Psoas muscle (tissue), 8 donors: Measurements from ENCODE around the gene GRPEL2. TPM values are rescaled to one million over a fixed set of nuclear protein-coding genes. Genes with fewer than 3 reads are reported as not detected.

Experiments used
- ATAC-seq, 4 donors: fragments of 200-7000 bp; cut with Tn5 transposase; one replicate each; pipeline ENCODE4 v1.9.1; 2020; ENCODE audit warnings: moderate library complexity in 3 of 4, mild to moderate bottlenecking in 2 of 4
- DNase-seq, 2 donors: peaks; one replicate each; pipeline ENCODE4 v3.0.0-alpha.2; 2020
- H3K27ac ChIP-seq: fragments of 200-600 bp; one replicate; pipeline ENCODE4 v1.8.0; 2022
- H3K27me3 ChIP-seq, 3 donors: fragments of 200-600 bp in 1 of 3; one replicate each; pipeline versions ENCODE4 v1.6.1 to v1.8.0; 2013 to 2022; ENCODE audit warnings: low read length in 2 of 3, mild to moderate bottlenecking in 2 of 3, moderate library complexity in 1 of 3; ENCODE audit not compliant: insufficient read depth in 3 of 3
- H3K36me3 ChIP-seq, 2 donors: fragments of 200-600 bp in 1 of 2; one replicate each; pipeline versions ENCODE4 v1.6.1 to v1.8.0; 2013 to 2022; ENCODE audit warnings: low read depth in 1 of 2, mild to moderate bottlenecking in 1 of 2, moderate library complexity in 1 of 2; ENCODE audit not compliant: insufficient read depth in 1 of 2
- H3K4me1 ChIP-seq: fragments of 200-600 bp; one replicate; pipeline ENCODE4 v1.8.0; 2022
- H3K4me3 ChIP-seq: fragments of 200-600 bp; one replicate; pipeline ENCODE4 v1.8.0; 2022; ENCODE audit warnings: mild to moderate bottlenecking
- H3K9me3 ChIP-seq: fragments of 200-600 bp; one replicate; pipeline ENCODE4 v1.8.0; 2022
- CTCF ChIP-seq: fragments of 200-600 bp; IDR thresholded peaks from one replicate; pipeline ENCODE4 v1.8.0; 2022; ENCODE audit warnings: antibody characterized with exemption
- WGBS, 3 donors: extraction: QIAGEN DNeasy Blood & Tissue Kit; methylation state at CpG; one replicate each; pipeline versions ENCODE4 v1.1.6 to v1.1.7; 2013; 5-methylcytosine and 5-hydroxymethylcytosine counted together
- intact Hi-C, 2 donors: fragments of 100-400 bp; cut with DNase I; formaldehyde crosslinking; loops; one replicate each; pipeline versions ENCODE4 v1.11.0 to v1.14.2; 2022
- polyA plus RNA-seq, 3 donors: library from polyadenylated mRNA; stranded (reverse); fragments of 200-250 nt; gene quantifications; one replicate each; pipeline ENCODE4 v1.2.3, GENCODE V29; 2013
- total RNA-seq, 4 donors: library from RNA; stranded (reverse); fragmentation: NEBNext Ultra II Directional in 2 of 4; extraction: Animal tissue kit (Norgen Biotek cat#: 25700) in 2 of 4; gene quantifications; one replicate each; pipeline versions ENCODE4 v1.2.1 to v1.2.4, GENCODE V29; 2021 to 2023
- donor health status: healthy with polysubstance abuse.
- donor health status: DM: no; HTN: no; CAD: no; lungs with moderate emphysema.
- donor health status: Bipolar disorder and iron deficiency.
- donor health status: healthy.
- donor health status: DM: yes; HTN: yes; CAD: no.
- donor health status: DM: no; HTN: no; CAD: no.
- donor health status: DM: no; HTN: no; CAD: no.
- donor health status: DM: yes; HTN: yes; CAD: no.

Gene GRPEL2
- total and polyA plus RNA-seq, 7 donors, result 4.7 to 11.6 (median 10.2) TPM

- Histone ChIP-seq H3K27me3 (no peaks in the 10 kb centered on the region), H3K4me1 (peaks cover 4% of the 10 kb centered on the region), H3K27ac (no peak overlapping the region), H3K36me3 (peaks cover 0 to 9% of the 10 kb centered on the region in 2 donors), H3K4me3 (no peak overlapping the region), H3K9me3 (no peaks in the 10 kb centered on the region)
- intact Hi-C loops, result no loop called here
- 74 to 86% (median 85%) methylated on average over 1 of the region's 1 CpG for WGBS, 3 donors
- TF ChIP-seq CTCF, result no peak
- DNase-seq (no peak), ATAC-seq (no peak)
These were observed 15.0 kb downstream of the GRPEL2 start for GRCh38 chr5:149360272-149360671.

- no peak overlapping the region for H3K4me3 ChIP-seq
- no peaks in the 10 kb centered on the region for H3K36me3 ChIP-seq
- intact Hi-C loops, result no loop called here
- H3K27ac ChIP-seq, result no peak overlapping the region
- H3K27me3 ChIP-seq, result no peaks in the 10 kb centered on the region
- WGBS, 3 donors, result 87 to 90% (median 89%) methylated on average over 12 of the region's 12 CpGs
- no peak for ATAC-seq
- H3K9me3 ChIP-seq, result no peaks in the 10 kb centered on the region
- no peak for DNase-seq
- no peaks in the 10 kb centered on the region for H3K4me1 ChIP-seq
- no peak for TF ChIP-seq CTCF
These were observed 17.2 kb downstream of the GRPEL2 start for GRCh38 chr5:149362541-149362940.

GRCh38 chr5:149363358-149363757, 18.1 kb downstream of the GRPEL2 start:
- intact Hi-C loops, result no loop called here
- DNase-seq (no peak), ATAC-seq (no peak)

GRCh38 chr5:149363936-149364335, 18.6 kb downstream of the GRPEL2 start:
- H3K27me3 ChIP-seq, result no peaks in the 10 kb centered on the region
- intact Hi-C loops, result no loop called here
- no peaks in the 10 kb centered on the region for H3K36me3 ChIP-seq
- no peak overlapping the region for H3K27ac ChIP-seq
- DNase-seq (no peak), ATAC-seq (no peak)
- H3K4me1 ChIP-seq, result no peaks in the 10 kb centered on the region
- TF ChIP-seq CTCF, result no peak
- H3K9me3 ChIP-seq, result no peaks in the 10 kb centered on the region
- no peak overlapping the region for H3K4me3 ChIP-seq
- 94 to 97% (median 94%) methylated on average over 9 of the region's 9 CpGs for WGBS, 3 donors

More at GRCh38 chr5:149363358-149363757, 18.1 kb downstream of the GRPEL2 start:
- no peak overlapping the region for H3K4me3 ChIP-seq
- no peaks in the 10 kb centered on the region for H3K27me3 ChIP-seq
- no peak for TF ChIP-seq CTCF
- H3K4me1 ChIP-seq, result no peaks in the 10 kb centered on the region
- no peaks in the 10 kb centered on the region for H3K9me3 ChIP-seq
- no peaks in the 10 kb centered on the region for H3K36me3 ChIP-seq
- H3K27ac ChIP-seq, result no peak overlapping the region

GRCh38 chr5:149364719-149365118, 19.4 kb downstream of the GRPEL2 start:
- Histone ChIP-seq H3K4me3 (no peak overlapping the region), H3K4me1 (no peaks in the 10 kb centered on the region), H3K27ac (no peak overlapping the region), H3K27me3 (no peaks in the 10 kb centered on the region), H3K36me3 (no peaks in the 10 kb centered on the region), H3K9me3 (no peaks in the 10 kb centered on the region)
- intact Hi-C loops, result loop anchor here in 1 of 2 donors (5.0 kb wide), 1 partner anchor 97 kb away; no protein-coding TSS in a partner anchor
- ATAC-seq (no peak), DNase-seq (no peak)
- WGBS, 3 donors, result 88 to 97% (median 90%) methylated on average over 2 of the region's 2 CpGs
- no peak for TF ChIP-seq CTCF
